HG03039 (cell line): ENCODE measurements around the gene PITHD1.
"Not testable (repeated sequence)": the region's sequence is repeated elsewhere in the genome, so short reads cannot be mapped to it uniquely, and the experiment has no call there.

Experiments used
- ATAC-seq: cut with Tn5 transposase; IDR thresholded peaks from one replicate; pipeline ENCODE4 v1.9.1; 2021; ENCODE audit warnings: mild to moderate bottlenecking, moderate library complexity; ENCODE audit not compliant: unreplicated experiment

The PITHD1 gene

DNA sequence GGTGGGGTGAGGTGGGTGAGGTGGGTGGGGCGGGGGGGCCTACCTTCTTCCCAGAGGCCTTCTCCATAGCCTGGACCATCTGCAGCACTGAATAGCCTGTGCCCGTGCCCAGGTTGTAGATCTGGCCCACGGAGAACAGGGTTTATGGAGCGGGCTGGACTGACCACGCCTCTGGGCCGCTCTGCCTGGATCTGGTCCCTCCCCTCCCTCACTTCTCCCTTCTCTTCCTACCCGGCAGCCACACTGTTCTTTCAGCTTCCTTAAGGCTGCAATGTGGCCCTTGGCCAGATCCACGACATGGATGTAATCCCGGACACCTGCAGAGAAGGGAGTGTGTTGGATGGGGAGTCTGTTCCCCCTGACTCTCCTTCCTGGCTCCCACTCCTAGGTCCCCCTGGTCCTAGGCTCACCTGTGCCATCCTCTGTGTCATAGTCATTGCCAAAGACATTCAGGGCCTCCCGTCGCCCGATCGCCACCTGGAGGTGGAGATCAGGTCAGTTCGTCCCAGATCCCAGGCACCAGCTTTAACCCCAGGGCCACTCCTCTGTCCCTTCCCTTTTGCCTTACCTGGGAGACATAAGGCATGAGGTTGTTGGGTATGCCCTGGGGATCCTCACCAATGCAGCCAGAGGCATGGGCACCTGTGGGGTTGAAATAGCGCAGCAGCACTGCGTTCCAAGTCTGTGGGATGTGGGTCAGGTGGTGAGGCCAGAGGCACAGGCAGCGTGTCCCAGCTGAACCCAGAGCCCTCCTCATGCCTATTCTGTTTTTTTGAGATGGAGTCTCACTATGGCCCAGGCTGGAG, 18.5 kb downstream of the PITHD1 start:
- ATAC-seq: no peak

DNA sequence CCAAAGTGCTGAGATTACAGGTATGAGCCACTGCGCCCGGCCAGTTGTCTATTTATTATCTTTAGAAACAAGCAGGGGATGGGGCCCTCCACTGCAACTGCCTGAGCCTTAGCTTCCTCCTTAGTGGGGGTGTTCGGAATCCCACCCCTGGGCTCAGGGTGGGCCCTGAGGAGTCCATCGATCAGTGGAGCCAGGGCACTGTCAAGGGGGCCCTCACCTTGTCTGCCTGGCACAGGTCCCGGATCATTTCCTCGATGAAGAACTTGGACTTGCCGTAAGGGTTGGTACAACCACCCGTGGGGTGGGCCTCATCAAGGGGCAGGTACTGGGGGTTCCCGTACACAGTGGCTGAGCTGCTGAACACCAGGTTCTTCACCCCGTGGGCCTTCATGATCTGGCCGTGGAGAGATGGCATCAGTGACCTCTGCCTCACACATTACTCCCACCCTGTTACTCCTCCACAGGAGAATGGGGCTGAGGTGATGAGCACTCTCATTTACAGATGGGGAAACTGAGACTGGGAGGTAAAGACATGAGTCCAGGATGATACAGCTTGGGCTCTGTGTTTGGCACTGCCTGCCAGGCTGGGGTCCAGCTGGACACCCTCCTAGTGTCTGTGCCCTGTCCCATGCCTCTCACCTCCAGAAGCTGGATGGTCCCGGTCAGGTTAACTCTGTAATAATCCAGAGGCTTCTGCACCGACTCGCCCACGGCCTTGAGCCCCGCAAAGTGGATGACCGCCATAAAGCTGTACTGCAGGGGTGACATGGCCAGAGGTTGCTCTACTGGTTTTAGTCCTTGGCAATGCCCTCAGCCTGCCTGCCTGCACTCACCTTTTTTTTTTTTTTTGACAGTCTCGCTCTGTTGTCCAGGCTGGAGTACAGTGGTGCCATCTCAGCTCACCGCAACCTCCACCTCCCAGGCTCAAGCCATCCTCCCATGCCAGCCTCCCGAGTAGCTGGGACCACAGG, 19.5 kb downstream of the PITHD1 start:
- no peak for ATAC-seq

DNA sequence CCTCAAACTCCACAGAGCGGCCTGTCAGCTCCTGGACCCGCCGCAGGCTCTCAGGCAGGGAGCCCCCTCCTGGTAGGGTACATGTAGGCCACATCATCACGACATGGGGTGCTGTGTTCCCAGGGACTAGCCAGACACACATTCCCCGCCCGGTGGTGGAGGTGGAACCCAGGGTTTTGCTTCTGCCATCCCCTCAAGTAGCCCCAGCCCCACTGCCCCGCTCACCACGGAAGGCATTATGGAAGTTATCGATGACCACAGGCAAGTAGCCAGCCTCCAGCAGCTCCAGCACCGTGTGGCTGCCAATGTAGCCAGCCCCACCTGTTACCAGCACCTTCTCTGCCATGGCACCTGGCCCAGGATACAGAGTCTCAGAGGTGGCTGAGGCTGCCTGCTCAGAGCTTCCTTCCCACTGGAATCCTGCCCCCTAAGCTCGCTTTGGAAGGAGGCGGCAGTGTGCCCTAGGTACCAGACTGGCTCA, 20.5 kb downstream of the PITHD1 start:
- ATAC-seq: no peak

DNA sequence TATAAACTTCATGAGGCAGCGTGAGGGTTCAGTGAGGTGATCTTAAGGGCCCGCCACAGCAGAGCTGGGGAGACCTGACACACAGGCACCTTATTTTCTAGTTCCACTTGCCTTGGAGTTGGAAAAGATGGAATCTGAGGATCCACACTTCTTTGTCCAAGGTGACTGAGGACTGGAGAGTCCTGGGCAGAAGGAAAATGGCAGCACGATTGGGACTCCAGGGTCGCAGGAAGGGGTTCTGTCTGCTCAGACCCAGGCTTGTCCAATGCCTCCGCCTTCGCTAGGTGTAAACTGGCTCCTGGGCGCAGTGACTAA, 21.0 kb downstream of the PITHD1 start:
- no peak for ATAC-seq

DNA sequence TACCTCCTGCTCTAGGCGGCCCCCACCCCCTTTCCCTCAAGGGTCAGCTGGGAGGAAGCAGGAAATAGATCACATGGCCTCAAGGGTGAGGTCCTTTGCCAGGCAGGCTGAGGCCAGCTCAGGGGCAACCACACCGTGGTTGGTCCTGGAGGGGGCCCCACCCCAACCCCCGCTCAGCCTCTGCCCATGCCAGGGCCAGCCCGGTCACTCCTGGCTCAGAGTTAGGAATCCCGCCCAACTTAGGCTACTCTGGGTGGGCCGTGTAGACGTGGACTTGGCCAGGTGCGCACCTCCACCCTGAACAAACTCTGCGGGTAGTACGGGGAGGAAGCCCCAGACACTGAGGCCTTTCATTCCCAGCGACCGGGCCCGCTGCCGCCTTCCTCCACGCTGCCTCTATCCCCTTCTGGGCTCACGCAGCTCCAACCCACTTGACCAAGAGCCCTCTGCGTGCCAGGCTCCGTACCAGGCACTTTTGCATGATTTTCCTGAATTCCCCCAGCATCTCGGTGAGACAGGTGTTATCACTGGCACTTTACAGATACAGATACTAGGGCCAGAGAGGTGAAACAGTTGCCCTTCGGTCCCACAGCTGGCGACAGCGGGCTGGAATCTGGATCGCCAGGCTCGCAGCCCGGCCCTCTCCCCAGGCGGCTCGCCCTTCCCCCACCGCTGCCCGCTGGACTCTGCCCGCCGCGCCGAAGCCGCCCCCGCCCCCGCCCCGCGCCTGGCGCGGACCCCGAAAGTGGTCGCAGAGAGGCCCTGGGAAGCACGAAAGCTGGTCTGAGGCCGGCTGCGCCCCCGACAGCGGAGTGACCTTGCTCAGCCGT, 21.6 kb downstream of the PITHD1 start:
- ATAC-seq: peak; percentile 2

DNA sequence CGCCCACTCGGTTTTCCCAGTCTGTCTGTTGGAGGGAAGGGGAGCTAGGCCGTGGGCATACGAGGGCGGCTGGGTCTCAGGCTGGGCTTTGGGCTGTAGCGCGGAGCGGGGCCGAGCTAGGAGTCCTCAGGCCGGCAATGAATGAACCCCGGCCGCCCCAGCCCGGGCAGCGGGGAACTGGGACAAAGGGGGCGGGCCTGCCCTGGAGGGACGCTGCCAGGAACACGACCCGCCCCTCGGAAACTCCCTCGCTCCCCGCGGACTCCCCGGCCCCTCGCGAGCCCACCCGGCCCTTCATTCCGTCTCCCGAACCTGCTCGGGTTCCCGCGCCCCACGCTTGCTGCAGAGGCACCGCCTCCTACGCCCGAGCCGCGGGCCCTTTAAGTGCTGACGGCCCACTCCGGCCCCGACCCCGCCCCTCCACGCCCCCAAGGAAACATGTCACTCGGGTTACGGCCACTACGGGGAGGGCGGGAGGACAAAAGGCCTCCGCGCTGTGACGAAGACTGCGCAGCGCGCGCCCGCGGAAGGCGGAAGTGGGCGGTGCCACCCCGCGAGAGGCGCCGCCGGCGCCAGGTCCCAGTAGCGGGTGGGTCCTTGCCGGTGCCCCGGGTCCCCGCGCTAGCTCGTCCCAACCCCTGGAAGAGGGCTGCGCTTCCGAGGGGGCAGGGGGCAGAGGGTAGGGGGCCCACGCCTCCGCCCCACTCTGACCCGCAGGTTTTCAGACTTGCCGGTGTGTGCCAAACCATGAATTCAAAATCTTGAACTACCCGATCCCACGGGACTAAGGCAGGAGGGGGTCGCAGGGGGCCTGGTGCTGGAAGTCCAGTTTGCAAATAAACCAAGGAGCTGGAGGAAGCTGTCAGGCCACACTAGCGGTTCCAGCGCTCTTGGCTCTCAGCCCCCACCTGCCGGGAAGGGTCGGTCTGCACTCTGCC, 22.5 kb downstream of the PITHD1 start, which contains the start of gene GALE:
Gene GALE, minus strand, starts transcription at position 355 of the 938 bp plus-strand sequence. CDS start 1,747 bp downstream, outside the sequence.
- peak; percentile 66 for ATAC-seq

DNA sequence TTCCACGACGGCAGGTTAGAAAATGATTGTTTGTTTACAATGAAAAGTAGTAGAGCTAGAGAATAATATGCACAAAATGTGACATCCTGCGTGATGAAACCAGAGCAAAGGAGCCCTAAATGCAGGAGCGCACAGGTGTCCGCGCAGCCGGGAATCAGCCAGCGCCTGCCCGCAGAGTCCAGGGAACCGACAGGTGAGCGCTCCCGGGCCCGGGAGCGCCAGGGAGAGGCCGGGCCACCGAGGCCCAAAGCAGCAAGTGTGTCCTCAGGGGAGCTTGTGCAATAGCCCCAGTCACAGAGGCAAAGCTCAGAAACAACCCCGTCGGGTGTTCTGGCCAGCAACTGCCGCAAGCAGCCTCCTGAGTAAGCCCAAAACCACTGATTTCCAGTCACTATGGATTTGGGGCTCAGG, 23.1 kb downstream of the PITHD1 start:
- ATAC-seq: no peak

DNA sequence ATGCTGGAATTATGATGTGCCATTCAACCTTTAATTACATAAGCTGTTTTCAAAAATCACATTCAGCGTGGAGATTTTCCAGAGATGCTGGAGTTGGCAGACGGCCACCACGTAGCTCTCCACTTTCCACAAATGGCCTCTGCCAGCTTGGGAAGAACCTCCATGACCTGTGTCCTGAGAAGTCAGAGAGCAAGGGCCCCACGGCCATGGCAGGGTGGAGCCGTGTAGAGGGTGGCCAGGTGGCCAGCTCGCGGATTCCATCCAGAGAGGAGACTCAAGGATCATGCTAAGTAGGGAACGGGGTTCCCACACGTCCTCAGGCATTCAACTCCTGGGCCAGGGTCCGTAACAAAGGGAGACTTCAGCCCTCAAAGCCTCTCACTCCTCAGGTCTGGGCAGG, 23.7 kb downstream of the PITHD1 start:
- ATAC-seq: no peak

DNA sequence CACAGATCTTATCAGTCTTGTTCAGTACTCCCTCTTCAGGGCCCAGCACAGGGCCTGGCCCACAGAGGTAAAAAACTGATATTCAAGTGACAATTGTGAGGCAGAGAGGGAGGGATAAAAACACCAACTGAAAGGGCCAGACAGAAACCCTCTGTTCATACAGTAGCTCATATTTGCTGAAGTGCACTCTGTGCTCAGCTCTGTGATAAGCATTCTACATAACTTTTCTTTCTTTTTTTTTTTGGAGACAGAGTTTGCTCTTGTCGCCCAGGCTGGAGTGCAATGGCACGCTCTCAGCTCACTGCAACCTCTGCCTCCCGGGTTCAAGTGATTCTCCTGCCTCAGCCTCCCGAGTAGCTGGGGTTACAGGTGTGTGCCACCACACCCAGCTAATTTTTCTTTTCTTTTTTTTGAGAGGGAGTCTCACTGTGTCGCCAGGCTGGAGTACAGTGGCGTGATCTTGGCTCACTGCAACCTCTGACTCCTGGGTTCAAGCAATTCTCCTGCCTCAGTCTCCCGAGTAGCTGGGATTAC, 24.7 kb downstream of the PITHD1 start:
- not testable (repeated sequence) for ATAC-seq

DNA sequence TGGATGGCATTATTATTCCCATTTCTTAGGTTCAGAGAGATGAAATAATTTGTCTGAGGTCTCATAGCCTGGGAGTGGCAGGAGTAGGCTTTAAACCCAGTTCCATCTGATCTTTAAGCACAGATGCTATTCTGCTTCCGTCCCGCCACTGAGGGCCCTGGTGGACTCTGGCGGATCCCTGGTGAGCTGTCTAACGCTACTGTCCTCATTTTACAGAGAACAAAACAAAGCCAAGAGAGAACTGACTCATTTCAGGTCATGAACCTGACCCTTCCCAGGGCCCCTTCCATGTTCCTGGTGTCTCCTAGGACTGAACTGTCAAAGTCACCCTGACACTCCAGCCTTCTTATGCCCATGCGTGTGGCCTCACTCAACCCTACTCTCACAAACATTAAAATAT, 25.5 kb downstream of the PITHD1 start:
- no peak for ATAC-seq

DNA sequence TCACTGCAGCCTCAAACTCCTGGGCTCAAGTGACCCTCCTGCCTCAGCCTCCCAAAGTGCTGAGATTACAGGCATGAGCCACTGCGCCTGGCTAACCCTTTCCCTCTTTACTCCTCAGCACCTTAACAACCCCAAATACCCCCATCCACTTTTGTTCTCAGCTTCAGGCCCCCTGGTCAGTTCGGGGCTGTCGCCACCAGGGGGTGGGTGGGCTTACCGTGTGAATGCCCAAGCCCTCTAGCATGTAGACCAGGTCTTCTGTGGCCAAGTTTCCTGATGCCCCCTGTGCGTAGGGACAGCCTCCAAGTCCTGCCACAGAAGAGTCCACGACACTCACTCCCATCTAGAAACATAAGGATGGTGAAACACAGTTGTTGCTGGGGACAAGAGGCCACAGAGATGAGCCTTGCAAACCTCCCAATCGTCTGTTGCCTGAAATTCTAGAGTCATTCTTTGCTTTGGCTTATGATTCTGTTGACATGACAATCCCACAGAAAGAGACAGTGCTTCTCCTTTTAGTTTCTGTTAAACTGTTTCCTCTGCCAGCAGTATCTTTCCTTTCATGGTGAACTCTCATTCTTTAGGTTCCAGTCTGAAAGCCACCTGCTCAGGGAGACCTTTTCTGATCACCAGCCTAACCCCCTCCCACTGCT, 26.1 kb downstream of the PITHD1 start:
- no peak for ATAC-seq

DNA sequence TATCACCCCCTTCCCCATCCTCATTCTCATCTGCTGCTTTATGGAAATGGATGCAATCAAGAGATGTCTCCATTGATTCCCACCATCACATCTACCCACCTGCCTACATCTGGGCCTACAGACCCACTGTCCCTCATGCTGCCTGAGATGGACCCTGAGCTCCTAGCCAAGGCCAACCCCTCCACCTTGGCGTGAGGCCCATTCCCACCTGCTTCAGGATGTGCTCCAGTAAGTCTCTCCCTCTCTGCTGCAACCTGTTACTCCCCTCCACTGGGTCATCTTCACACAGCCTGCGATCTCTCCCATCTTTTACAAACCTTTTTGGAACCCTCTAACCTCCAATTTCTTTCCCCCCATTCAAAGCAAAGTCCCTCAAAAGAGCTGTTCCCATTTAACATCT, 26.8 kb downstream of the PITHD1 start:
- ATAC-seq: no peak

DNA sequence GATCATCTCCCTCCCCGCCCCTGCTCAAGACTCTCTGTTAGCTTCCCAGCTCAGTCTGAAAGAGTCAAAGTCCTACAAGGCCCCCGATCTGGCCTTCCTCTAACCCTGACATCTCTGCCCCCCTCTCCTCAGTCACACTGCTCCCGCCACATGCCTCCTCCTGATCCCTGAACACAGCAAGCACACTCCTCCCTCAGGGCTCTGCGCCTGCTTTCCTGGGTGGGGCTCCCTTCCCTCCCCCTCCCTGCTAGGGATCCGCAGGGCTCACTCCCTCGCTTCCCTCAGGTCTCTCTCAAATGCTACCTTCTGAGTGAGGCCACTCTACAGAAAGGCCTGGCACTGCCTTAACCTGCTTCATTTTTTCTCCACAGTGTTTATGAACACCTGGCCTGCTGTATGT, 28.1 kb downstream of the PITHD1 start:
- ATAC-seq: no peak

DNA sequence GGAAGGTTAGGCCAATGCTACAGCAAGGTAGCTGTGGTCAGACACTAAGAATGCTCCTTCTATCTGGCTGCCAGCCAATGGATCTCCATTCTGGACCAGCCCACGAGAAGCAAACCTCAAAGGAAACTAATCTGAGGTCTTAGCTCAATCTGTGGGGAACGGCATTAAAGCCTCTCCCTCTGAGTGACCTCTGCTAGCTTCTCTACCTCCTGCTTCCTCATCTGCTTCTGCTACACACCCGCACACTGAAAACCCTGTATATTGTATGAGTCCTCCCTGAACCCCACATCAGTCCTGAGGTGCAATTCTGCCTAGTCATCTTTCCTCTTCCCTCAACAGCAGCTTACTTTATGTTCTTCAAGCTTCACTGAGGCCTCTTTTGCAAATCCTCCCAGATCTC, 29.2 kb downstream of the PITHD1 start:
- ATAC-seq: no peak

DNA sequence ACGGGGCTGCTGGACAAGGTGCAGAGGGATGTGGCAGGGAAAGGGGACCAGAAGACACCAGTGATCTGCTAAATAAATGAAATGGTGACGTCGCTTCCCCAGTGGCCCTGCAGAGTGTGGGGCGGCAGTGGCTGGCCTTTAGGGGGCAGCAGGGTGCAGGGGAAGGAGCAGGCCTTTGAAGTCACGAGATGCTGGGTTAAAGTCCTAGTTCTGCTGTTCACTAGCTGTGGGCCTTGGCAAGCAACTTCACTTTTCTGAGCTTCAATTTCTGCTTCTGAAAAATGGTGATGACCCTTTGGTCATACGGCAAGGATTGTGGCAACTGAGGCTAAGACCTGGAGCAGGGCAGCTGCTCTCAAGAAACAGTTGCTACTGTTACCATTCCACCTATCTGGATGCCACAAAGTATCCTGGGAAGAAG, 31.5 kb downstream of the PITHD1 start:
- no peak for ATAC-seq

DNA sequence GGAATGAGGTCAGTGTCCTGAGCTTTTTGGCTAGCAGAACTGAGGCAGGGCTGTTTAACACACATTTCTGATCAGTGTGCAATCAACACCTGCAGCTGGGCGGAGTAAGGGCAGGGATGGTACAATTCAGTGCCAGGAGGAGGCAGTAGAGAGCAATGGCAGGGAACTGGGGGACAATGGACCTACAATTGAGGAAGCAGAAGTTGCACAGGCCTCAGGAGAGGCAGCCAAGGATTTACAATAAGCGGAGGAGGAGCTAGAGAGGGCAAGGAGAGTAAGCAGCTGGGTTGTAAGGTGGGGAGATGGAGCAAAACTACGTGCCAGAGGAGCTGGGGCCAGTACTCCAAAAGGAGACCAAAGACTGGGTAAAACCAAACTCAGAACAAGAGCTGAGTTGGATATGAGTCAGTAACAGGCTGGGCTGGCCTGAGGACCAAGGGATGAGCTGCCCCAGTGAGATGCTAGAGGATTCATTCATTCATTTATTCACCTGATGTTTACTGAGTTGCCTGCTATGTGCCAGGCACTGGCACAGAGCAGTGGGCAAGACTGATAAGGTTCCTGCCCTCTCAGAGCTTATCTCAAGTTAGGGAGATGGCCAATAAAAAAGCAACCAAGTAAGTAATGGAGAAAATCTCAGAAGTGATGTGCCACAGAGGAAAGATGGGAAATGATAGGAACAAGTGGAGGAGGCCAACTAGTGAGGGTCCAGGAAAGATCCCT, 32.8 kb downstream of the PITHD1 start:
- ATAC-seq: no peak

DNA sequence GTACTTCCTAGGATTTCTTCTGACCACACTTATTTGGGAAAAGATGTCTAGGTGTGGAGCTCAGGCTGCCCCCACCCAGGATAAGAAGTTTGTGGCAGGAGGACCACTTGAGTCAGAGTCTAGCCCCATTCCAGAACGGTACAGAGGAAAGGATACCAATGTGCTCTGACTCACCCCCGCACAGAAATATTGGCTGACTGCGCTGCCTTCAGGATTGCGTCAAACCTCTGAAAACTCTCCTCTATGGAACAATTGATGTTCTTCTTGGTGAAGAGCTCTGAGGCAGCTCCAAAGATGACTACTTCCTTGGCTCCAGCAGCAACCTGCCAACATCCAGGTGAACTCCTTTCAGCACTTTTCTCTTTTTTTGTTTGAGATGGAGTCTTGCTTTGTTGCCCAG, 35.8 kb downstream of the PITHD1 start:
- ATAC-seq: no peak

DNA sequence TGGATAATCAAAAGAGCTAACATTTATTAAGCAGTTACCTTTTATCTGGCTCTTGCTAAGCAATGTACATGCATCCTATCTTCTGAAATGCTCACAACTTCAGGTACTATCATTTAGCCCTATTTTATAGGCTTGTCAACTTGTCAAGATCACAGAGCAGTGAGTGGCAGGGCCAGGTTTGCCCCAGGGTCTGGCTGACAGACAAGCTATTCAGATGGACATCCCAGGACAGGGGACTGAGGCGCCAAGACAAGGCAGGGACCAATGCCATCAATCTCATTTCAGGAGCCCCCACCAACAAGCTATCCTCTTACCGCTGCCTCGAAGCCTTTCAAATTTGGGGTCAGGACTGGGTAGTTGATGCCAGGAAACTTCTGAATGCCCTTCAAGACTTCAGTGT, 38.1 kb downstream of the PITHD1 start:
- no peak for ATAC-seq
